CD1c-positive myeloid dendritic cell (primary cell): ENCODE measurements around the gene CLCN4.

Experiments used
- DNase-seq: peaks from one replicate; pipeline ENCODE4 v3.0.0-alpha.2; 2016; ENCODE audit errors: extremely low spot score

The CLCN4 gene

GRCh38 chrX:10242026-10242425 lies 85.3 kb downstream of the CLCN4 start:
- DNase-seq: no peak

GRCh38 chrX:10243106-10243505 lies 86.3 kb downstream of the CLCN4 start:
- DNase-seq: no peak

GRCh38 chrX:10244915-10245622 lies 88.3 kb downstream of the CLCN4 start:
- no peak for DNase-seq

- no peak for DNase-seq
These were observed 89.1 kb downstream of the CLCN4 start for GRCh38 chrX:10245886-10246285.

- DNase-seq: no peak
These were observed 89.5 kb downstream of the CLCN4 start for GRCh38 chrX:10246297-10246696.

GRCh38 chrX:10246846-10247245 lies 90.1 kb downstream of the CLCN4 start:
- no peak for DNase-seq

- DNase-seq: no peak
These were observed 98.0 kb downstream of the CLCN4 start for GRCh38 chrX:10254739-10255138.

GRCh38 chrX:10259716-10260115 lies 102.9 kb downstream of the CLCN4 start:
- no peak for DNase-seq

GRCh38 chrX:10265775-10266174 lies 109.0 kb downstream of the CLCN4 start:
- no peak for DNase-seq

- DNase-seq: no peak
These were observed 121.9 kb downstream of the CLCN4 start for GRCh38 chrX:10278716-10279115.

- DNase-seq: no peak
These were observed 123.3 kb downstream of the CLCN4 start for GRCh38 chrX:10280071-10280470.

- no peak for DNase-seq
These were observed 125.7 kb downstream of the CLCN4 start for GRCh38 chrX:10282490-10282889.

- DNase-seq: no peak
These were observed 129.4 kb downstream of the CLCN4 start for GRCh38 chrX:10286195-10286594.
